HCT116 (cell line): ENCODE data around the gene CBFB. TPM values are rescaled to one million over a fixed set of nuclear protein-coding genes. Genes with fewer than 3 reads are reported as not detected.
A peak's percentile ranks its signal among the peaks of the same experiment; 100 is the strongest.

ENCODE experiments used
- ATAC-seq: fragments of 200-7000 bp; cut with Tn5 transposase; 2 replicates; pipeline ENCODE4 v1.9.1; 2020; ENCODE audit warnings: mild to moderate bottlenecking, moderate library complexity
- BruUV-seq: library from RNA; stranded (reverse); fragments of 400-500 nt; replicated peaks from 2 replicates; lab custom pipeline; 2021; lab: Mats Ljungman, UMichigan
- CTCF ChIA-PET: fragments of 300-600 bp; sonication (Branson Sonifier 250); formaldehyde crosslinking; loops from one replicate; lab custom pipeline; 2021; ENCODE audit warnings: antibody characterized with exemption; lab: Charles Lee
- POLR2A ChIA-PET: fragments of 300-600, 350-600 bp; sonication (Branson Sonifier 250); formaldehyde crosslinking; loops from one replicate; lab custom pipeline; 2021; ENCODE audit warnings: antibody characterized with exemption; lab: Charles Lee
- RAD21 ChIA-PET, 2 experiments: fragments of 300-600 bp; sonication (Branson Sonifier 250); formaldehyde crosslinking; loops; one replicate each; lab custom pipeline; 2023; ENCODE audit warnings: low total read pairs in 2 of 2; ENCODE audit not compliant: uncharacterized antibody in 2 of 2, unreplicated experiment in 2 of 2, low non-redundant PET in 1 of 2; lab: Charles Lee
- DNase-seq: peaks from one replicate; pipeline ENCODE4 v3.0.0-alpha.2; 2010; ENCODE audit warnings: low read depth, low spot score
- H2AFZ ChIP-seq: fragments of 200-600 bp; shearing (Covaris generic), sonication (generic); 2 replicates; pipeline ENCODE4 v1.6.1; 2017; ENCODE audit warnings: low read depth, mixed run types, mixed read lengths, antibody characterized with exemption, low read length; ENCODE audit not compliant: poor library complexity, severe bottlenecking
- H3K27ac ChIP-seq: 2 replicates; pipeline ENCODE4 v1.5.1; 2012; ENCODE audit warnings: low read depth, low read length
- H3K27me3 ChIP-seq: fragments of 200-600 bp; sonication (generic); 2 replicates; pipeline ENCODE4 v1.6.1; 2016; ENCODE audit warnings: mixed run types, low read length, mixed read lengths; ENCODE audit not compliant: insufficient read depth
- H3K36me3 ChIP-seq, 2 experiments: fragments of 200-500 bp in 1 of 2; fragments of 200-600 bp in 1 of 2; sonication (Bioruptor generic) in 1 of 2; sonication (generic) in 1 of 2; 2 replicates each; pipeline versions ENCODE4 v1.5.1 to v1.6.1; 2014 to 2016; ENCODE audit warnings: low read length in 2 of 2, inconsistent platforms in 1 of 2, mixed read lengths in 1 of 2, mixed run types in 1 of 2; ENCODE audit not compliant: insufficient read depth in 2 of 2, control insufficient read depth in 1 of 2
- H3K4me1 ChIP-seq, 2 experiments: fragments of 200-600 bp in 1 of 2; sonication (generic) in 1 of 2; 2 replicates each; pipeline versions ENCODE4 v1.5.1 to v1.6.1; 2012 to 2017; ENCODE audit warnings: low read length in 2 of 2, inconsistent platforms in 1 of 2, mild to moderate bottlenecking in 1 of 2, mixed read lengths in 1 of 2, mixed run types in 1 of 2, moderate library complexity in 1 of 2; ENCODE audit not compliant: insufficient read depth in 2 of 2, control insufficient read depth in 1 of 2
- H3K4me2 ChIP-seq: fragments of 200-600 bp; sonication (generic); 2 replicates; pipeline ENCODE4 v1.6.1; 2017; ENCODE audit warnings: mixed run types, low read length, mixed read lengths
- H3K4me3 ChIP-seq, 2 experiments: fragments of 200-600 bp in 1 of 2; sonication (generic) in 1 of 2; replicated peaks in 1 of 2; 2 replicates each; pipeline ENCODE4 v1.5.1; 2011 to 2016; ENCODE audit warnings: low read length in 2 of 2, control low read depth in 1 of 2, low read depth in 1 of 2, mild to moderate bottlenecking in 1 of 2, mixed read lengths in 1 of 2, mixed run types in 1 of 2
- H3K79me2 ChIP-seq: fragments of 200-600 bp; sonication (generic); 2 replicates; pipeline ENCODE4 v1.6.1; 2017; ENCODE audit warnings: mild to moderate bottlenecking, mixed run types, low read length, moderate library complexity, mixed read lengths; ENCODE audit not compliant: insufficient read depth
- H3K9ac ChIP-seq: fragments of 200-600 bp; sonication (generic); 2 replicates; pipeline ENCODE4 v1.6.1; 2016; ENCODE audit warnings: low read length, mixed read lengths
- H3K9me2 ChIP-seq: fragments of 200-600 bp; sonication (generic), shearing (Covaris generic); 2 replicates; pipeline ENCODE4 v1.6.1; 2017; ENCODE audit warnings: mixed run types, mild to moderate bottlenecking, moderate library complexity; ENCODE audit not compliant: insufficient read depth
- H3K9me3 ChIP-seq, 2 experiments: fragments of 200-500 bp in 1 of 2; fragments of 200-600 bp in 1 of 2; sonication (Bioruptor generic) in 1 of 2; sonication (generic) in 1 of 2; 2 replicates each; pipeline ENCODE4 v1.6.1; 2014 to 2017; ENCODE audit warnings: low read length in 2 of 2, mixed read lengths in 2 of 2, inconsistent platforms in 1 of 2, low read depth in 1 of 2, mild to moderate bottlenecking in 1 of 2, mixed run types in 1 of 2, moderate library complexity in 1 of 2; ENCODE audit not compliant: control insufficient read depth in 1 of 2, insufficient read depth in 1 of 2
- H4K20me1 ChIP-seq: fragments of 200-600 bp; sonication (generic), shearing (Covaris generic); 2 replicates; pipeline ENCODE4 v1.6.1; 2017; ENCODE audit warnings: mixed run types, mild to moderate bottlenecking, moderate library complexity; ENCODE audit not compliant: insufficient read depth
- ATF3 ChIP-seq: IDR thresholded peaks from 2 replicates; pipeline ENCODE4 v1.6.1; 2012
- EGR1 ChIP-seq: IDR thresholded peaks from 2 replicates; pipeline ENCODE4 v1.6.1; 2012; ENCODE audit warnings: low read depth
- EZH2 ChIP-seq: fragments of 200-600 bp; sonication (generic); IDR thresholded peaks from 2 replicates; pipeline ENCODE4 v1.6.1; 2017; ENCODE audit warnings: antibody characterized with exemption, mixed run types
- FOSL1 ChIP-seq: IDR thresholded peaks from 2 replicates; pipeline ENCODE4 v1.6.1; 2012; ENCODE audit warnings: low read depth
- RAD21 ChIP-seq: IDR thresholded peaks from 2 replicates; pipeline ENCODE4 v1.6.1; 2012; ENCODE audit warnings: low read depth, mild to moderate bottlenecking
- SP1 ChIP-seq: IDR thresholded peaks from 2 replicates; pipeline ENCODE4 v1.6.1; 2012; ENCODE audit warnings: low read depth
- ZBTB33 ChIP-seq: IDR thresholded peaks from 2 replicates; pipeline ENCODE4 v1.6.1; 2011; ENCODE audit warnings: mild to moderate bottlenecking, low read length, moderate library complexity; ENCODE audit not compliant: insufficient replicate concordance; ENCODE audit errors: extremely low read depth
- ZFX ChIP-seq: fragments of 450-650 bp; IDR thresholded peaks from 2 replicates; pipeline ENCODE4 v1.6.1; 2017
- intact Hi-C: fragments of 100-400 bp; cut with micrococcal nuclease; formaldehyde crosslinking; loops from 2 replicates; pipeline ENCODE4 v1.10.0; 2022
- total RNA-seq: library from RNA; stranded (reverse); gene quantifications from one replicate; pipeline ENCODE4 v1.2.1, GENCODE V29; 2021; ENCODE audit not compliant: unreplicated experiment

CBFB gene
- total RNA-seq, 1 experiment from 2014 or later = 101 TPM

- ATAC-seq = peak; percentile 54
- ChIA-PET RAD21 (no interaction called here), POLR2A (interaction anchor here (1.2 kb wide), 1 partner anchor 10 kb away, joined by 3 read pairs; no protein-coding TSS in a partner anchor), CTCF (interaction anchor here (3.2 kb wide), 1 partner anchor 12 kb away, joined by 19 read pairs; no protein-coding TSS in a partner anchor)
- DNase-seq = no peak
- H3K4me3 ChIP-seq = peak overlapping the region; percentile 78 to 94
- TF ChIP-seq RAD21 (no peak), ZBTB33 (no peak), FOSL1 (no peak), SP1 (no peak), ATF3 (no peak), EZH2 (no peak), EGR1 (no peak), ZFX (peak; percentile 90)
- peak overlapping the region; percentile 97 for H3K27ac ChIP-seq
- peak overlapping the region; percentile 97 for H3K4me2 ChIP-seq
- peaks cover 12 to 24% of the 10 kb centered on the region in 2 experiments; a peak in 3 of 4 replicates for H3K4me1 ChIP-seq
- H3K9me2 ChIP-seq = no peaks in the 10 kb centered on the region
- no peaks in the 10 kb centered on the region; the same call in 1 of the 2 replicates for H4K20me1 ChIP-seq
- intact Hi-C loops = loop anchor here (5.0 kb wide), 1 partner anchor 63 kb away; no protein-coding TSS in a partner anchor
- peak overlapping the region; percentile 97 for H3K9ac ChIP-seq
- H3K27me3 ChIP-seq = no peaks in the 10 kb centered on the region
- no peaks in the 10 kb centered on the region for H3K9me3 ChIP-seq
- H3K79me2 ChIP-seq = peaks cover 59% of the 10 kb centered on the region
- no peak overlapping the region for H2AFZ ChIP-seq
- H3K36me3 ChIP-seq = peaks cover 4 to 16% of the 10 kb centered on the region in 2 experiments; a peak in 3 of 4 replicates
- no TSS peak for BruUV-seq
Measured at GRCh38 chr16:67029254-67030096, 526 bp downstream of the CBFB start.
